Thoracic aorta (tissue), 2 donors: ENCODE data around the gene ANKZF1. TPM values are rescaled to one million over a fixed set of nuclear protein-coding genes. Genes with fewer than 3 reads are reported as not detected.
A peak's percentile ranks its signal among the peaks of the same experiment; 100 is the strongest.

Experiments
- ATAC-seq: fragments of 150-250 bp; one replicate; pipeline ENCODE4 v1.8.0; 2017; ENCODE audit warnings: low read depth; ENCODE audit not compliant: insufficient number of reproducible peaks, low FRiP score
- DNase-seq: peaks from one replicate; pipeline ENCODE4 v3.0.0-alpha.2; 2020; ENCODE audit warnings: low spot score
- H3K27ac ChIP-seq, 2 donors: fragments of 200-600 bp; sonication (generic); 1 replicate in 1 of 2; 2 replicates in 1 of 2; pipeline ENCODE4 v1.5.1; 2016; ENCODE audit warnings: mild to moderate bottlenecking in 2 of 2, moderate library complexity in 2 of 2
- H3K27me3 ChIP-seq: fragments of 200-600 bp; sonication (generic); replicated peaks from 2 replicates; pipeline ENCODE4 v1.6.0; 2016; ENCODE audit warnings: mild to moderate bottlenecking; ENCODE audit not compliant: insufficient read depth
- H3K36me3 ChIP-seq: fragments of 200-600 bp; sonication (generic); one replicate; pipeline ENCODE4 v1.5.1; 2016
- H3K4me1 ChIP-seq, 2 donors: fragments of 200-600 bp; sonication (generic); 1 replicate in 1 of 2; 2 replicates in 1 of 2; pipeline versions ENCODE4 v1.5.1 to v1.6.0; 2016; ENCODE audit warnings: low read depth in 2 of 2, mild to moderate bottlenecking in 1 of 2; ENCODE audit not compliant: control insufficient read depth in 1 of 2
- H3K4me3 ChIP-seq: fragments of 200-600 bp; sonication (generic); 2 replicates; pipeline ENCODE4 v1.5.1; 2016; ENCODE audit warnings: mild to moderate bottlenecking
- H3K9me3 ChIP-seq: fragments of 200-600 bp; sonication (generic); 2 replicates; pipeline ENCODE4 v1.5.1; 2016
- total RNA-seq, 2 donors: library from RNA; depleted of rRNA; stranded (reverse); fragments of >200 nt; gene quantifications; one replicate each; pipeline versions ENCODE4 v1.1.0 to v1.2.3, GENCODE V29; 2016
- TF ChIP-seq, protein P1 (sequence below): fragments of 200-600 bp; sonication (generic); IDR thresholded peaks from one replicate; pipeline ENCODE4 v1.5.1; 2019; ENCODE audit warnings: antibody characterized with exemption

Gene ANKZF1, protein sequence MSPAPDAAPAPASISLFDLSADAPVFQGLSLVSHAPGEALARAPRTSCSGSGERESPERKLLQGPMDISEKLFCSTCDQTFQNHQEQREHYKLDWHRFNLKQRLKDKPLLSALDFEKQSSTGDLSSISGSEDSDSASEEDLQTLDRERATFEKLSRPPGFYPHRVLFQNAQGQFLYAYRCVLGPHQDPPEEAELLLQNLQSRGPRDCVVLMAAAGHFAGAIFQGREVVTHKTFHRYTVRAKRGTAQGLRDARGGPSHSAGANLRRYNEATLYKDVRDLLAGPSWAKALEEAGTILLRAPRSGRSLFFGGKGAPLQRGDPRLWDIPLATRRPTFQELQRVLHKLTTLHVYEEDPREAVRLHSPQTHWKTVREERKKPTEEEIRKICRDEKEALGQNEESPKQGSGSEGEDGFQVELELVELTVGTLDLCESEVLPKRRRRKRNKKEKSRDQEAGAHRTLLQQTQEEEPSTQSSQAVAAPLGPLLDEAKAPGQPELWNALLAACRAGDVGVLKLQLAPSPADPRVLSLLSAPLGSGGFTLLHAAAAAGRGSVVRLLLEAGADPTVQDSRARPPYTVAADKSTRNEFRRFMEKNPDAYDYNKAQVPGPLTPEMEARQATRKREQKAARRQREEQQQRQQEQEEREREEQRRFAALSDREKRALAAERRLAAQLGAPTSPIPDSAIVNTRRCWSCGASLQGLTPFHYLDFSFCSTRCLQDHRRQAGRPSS
- 10 to 100 TPM; 69.7 to 72.6 TPM for total RNA-seq

DNA sequence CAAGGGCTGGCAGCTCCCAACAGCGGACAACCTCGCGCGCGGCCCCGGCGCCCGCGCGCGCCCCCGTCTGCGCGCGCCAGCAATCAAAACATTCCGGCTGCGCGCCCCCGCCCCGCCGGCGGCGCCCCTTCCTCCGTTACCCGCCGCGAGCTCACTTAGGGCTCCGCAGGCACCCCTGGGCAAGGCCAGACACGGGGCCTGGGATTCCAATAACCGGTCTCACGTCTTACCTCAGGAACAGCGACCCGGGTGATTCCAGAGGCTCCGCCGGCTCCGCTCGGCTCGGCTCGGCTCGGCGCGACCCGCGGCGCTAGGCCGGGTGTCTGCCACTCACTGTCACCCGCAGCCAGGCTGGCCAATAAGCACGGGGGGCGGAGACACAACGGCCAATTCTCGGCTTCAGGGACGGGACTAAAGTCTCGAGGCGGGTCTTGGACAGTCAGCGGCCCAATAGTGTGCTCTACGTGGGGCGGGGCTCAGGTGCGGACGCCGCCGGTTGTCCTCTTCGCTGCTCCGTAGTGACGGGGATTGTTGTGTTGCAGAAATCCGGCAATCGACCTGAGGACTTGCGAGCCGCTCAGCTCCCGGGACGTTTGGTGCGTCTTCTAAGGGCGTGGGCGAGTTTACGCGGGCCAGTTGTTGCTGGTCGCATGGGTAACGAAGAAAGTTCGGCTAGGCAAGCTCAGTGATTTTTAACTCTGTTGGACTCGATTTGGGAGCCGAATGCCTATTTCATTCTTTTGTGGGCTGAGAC is at the start of gene ANKZF1, which contains the start of gene ATG9A:
Gene ANKZF1, plus strand, starts transcription at position 502 of the 754 bp plus-strand sequence. CDS start 452 bp downstream, outside the sequence.
Gene ATG9A, minus strand, starts transcription at position 332 of the 754 bp plus-strand sequence. CDS start 1,612 bp downstream, outside the sequence.
- H3K4me3 ChIP-seq, result peak within 1 kb of the TSS; percentile 91
- TF ChIP-seq, protein P1, sequence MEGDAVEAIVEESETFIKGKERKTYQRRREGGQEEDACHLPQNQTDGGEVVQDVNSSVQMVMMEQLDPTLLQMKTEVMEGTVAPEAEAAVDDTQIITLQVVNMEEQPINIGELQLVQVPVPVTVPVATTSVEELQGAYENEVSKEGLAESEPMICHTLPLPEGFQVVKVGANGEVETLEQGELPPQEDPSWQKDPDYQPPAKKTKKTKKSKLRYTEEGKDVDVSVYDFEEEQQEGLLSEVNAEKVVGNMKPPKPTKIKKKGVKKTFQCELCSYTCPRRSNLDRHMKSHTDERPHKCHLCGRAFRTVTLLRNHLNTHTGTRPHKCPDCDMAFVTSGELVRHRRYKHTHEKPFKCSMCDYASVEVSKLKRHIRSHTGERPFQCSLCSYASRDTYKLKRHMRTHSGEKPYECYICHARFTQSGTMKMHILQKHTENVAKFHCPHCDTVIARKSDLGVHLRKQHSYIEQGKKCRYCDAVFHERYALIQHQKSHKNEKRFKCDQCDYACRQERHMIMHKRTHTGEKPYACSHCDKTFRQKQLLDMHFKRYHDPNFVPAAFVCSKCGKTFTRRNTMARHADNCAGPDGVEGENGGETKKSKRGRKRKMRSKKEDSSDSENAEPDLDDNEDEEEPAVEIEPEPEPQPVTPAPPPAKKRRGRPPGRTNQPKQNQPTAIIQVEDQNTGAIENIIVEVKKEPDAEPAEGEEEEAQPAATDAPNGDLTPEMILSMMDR, result no peak
- no peaks in the 10 kb centered on the region for H3K27me3 ChIP-seq
- ATAC-seq (peak; percentile 94), DNase-seq (peak; percentile 95)
- peak within 1 kb of the TSS; percentile 93 to 96 for H3K27ac ChIP-seq
- H3K9me3 ChIP-seq, result no peaks in the 10 kb centered on the region
- H3K36me3 ChIP-seq, result peaks cover 38% of the 10 kb centered on the region
- H3K4me1 ChIP-seq, result peaks cover 13 to 32% of the 10 kb centered on the region in 2 donors

DNA sequence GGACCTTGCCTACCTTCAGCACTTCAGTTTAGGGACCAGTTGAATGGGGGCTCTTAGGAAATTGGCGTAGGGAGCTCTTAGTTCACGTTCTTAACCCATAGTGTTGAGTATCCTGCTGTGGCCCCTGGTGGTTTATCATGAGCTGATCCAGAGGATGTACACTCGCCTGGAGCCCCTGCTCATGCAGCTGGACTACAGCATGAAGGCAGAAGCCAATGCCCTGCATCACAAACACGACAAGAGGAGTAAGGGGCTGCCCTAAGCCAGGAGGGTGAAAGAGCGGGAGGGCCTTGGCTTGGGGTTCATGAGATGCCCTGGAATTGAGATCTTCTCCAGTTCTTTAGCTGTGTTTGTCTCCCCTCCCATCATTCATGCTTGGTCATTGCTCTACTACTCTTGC is 48.6 kb upstream of the ANKZF1 start:
- H3K27me3 ChIP-seq, result no peaks in the 10 kb centered on the region
- ATAC-seq (no peak), DNase-seq (no peak)
- peaks cover 9 to 17% of the 10 kb centered on the region in 2 donors for H3K4me1 ChIP-seq
- TF ChIP-seq, protein P1, result no peak
- no peak overlapping the region for H3K27ac ChIP-seq
- no peaks in the 10 kb centered on the region for H3K9me3 ChIP-seq
- H3K4me3 ChIP-seq, result no peak overlapping the region
- peaks cover 44% of the 10 kb centered on the region for H3K36me3 ChIP-seq

DNA sequence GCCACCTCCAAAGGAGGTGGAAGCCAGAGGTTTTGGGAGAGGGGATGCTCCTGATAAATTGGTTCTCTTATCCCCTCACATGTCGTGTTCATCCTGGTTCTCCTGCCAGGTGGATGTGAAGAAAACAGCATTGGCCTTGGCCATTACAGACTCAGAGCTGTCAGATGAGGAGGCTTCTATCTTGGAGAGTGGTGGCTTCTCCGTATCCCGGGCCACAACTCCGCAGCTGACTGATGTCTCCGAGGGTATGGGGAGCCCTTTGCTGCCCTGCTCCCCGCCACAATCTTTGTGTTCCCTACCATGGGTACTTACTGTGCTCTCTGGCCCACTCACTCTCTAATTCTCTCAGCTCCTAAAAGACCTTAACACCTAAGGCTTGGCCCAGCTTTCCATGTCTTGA is 48.1 kb upstream of the ANKZF1 start:
- DNase-seq (no peak), ATAC-seq (no peak)
- Histone ChIP-seq H3K4me3 (no peak overlapping the region), H3K27me3 (no peaks in the 10 kb centered on the region), H3K36me3 (peaks cover 44% of the 10 kb centered on the region), H3K27ac (no peak overlapping the region), H3K4me1 (peaks cover 8 to 15% of the 10 kb centered on the region in 2 donors), H3K9me3 (no peaks in the 10 kb centered on the region)
- TF ChIP-seq, protein P1, result no peak

DNA sequence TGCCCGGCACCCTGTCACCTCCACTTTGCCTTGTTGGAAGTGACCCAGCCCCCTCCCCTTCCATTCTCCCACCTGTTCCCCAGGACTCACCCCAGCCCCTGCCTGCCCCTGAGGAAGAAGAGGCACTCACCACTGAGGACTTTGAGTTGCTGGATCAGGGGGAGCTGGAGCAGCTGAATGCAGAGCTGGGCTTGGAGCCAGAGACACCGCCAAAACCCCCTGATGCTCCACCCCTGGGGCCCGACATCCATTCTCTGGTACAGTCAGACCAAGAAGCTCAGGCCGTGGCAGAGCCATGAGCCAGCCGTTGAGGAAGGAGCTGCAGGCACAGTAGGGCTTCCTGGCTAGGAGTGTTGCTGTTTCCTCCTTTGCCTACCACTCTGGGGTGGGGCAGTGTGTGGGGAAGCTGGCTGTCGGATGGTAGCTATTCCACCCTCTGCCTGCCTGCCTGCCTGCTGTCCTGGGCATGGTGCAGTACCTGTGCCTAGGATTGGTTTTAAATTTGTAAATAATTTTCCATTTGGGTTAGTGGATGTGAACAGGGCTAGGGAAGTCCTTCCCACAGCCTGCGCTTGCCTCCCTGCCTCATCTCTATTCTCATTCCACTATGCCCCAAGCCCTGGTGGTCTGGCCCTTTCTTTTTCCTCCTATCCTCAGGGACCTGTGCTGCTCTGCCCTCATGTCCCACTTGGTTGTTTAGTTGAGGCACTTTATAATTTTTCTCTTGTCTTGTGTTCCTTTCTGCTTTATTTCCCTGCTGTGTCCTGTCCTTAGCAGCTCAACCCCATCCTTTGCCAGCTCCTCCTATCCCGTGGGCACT is 47.1 kb upstream of the ANKZF1 start:
- Histone ChIP-seq H3K27me3 (no peaks in the 10 kb centered on the region), H3K36me3 (peaks cover 44% of the 10 kb centered on the region), H3K4me3 (no peak overlapping the region), H3K4me1 (peaks cover 8 to 15% of the 10 kb centered on the region in 2 donors), H3K9me3 (no peaks in the 10 kb centered on the region), H3K27ac (no peak overlapping the region)
- TF ChIP-seq, protein P1, result no peak
- DNase-seq, result no peak
- ATAC-seq, result no peak
